SU-DHL-6 (cell line): ENCODE measurements around the gene CTNNA2.

ENCODE experiments used
- CTCF ChIP-seq: fragments of 200-600 bp; sonication (generic); IDR thresholded peaks from one replicate; pipeline ENCODE4 v1.5.1; 2017; ENCODE audit warnings: antibody characterized with exemption, mild to moderate bottlenecking, low read length, moderate library complexity; ENCODE audit not compliant: insufficient read depth, poor library complexity, severe bottlenecking
- EZH2phosphoT487 ChIP-seq: fragments of 200-600 bp; sonication (generic), shearing (Covaris generic); conservative IDR thresholded peaks from 2 replicates; pipeline ENCODE4 v1.6.1; 2018; ENCODE audit warnings: mild to moderate bottlenecking, antibody characterized with exemption, low read length, moderate library complexity, mixed read lengths

GRCh38 chr2:80280598-80280997 is 767.7 kb downstream of the CTNNA2 start:
- TF ChIP-seq CTCF (no peak), EZH2phosphoT487 (no peak)
